Stomach (tissue), 9 donors: Measurements from ENCODE around the gene TRAPPC2L. TPM values are rescaled to one million over a fixed set of nuclear protein-coding genes. Genes with fewer than 3 reads are reported as not detected.
A peak's percentile ranks its signal among the peaks of the same experiment; 100 is the strongest.

Experiments
- DNase-seq, 2 donors: peaks; one replicate each; pipeline versions ENCODE4 v3.0.0 to v3.0.0-alpha.2; 2013 to 2019
- H3K27ac ChIP-seq, 5 donors: fragments of 200-600 bp in 4 of 5; sonication (generic) in 4 of 5; one replicate each; pipeline ENCODE4 v1.5.1; 2013 to 2019; ENCODE audit warnings: mild to moderate bottlenecking in 1 of 5, moderate library complexity in 1 of 5
- H3K27me3 ChIP-seq, 3 donors: fragments of 200-600 bp; sonication (generic); one replicate each; pipeline ENCODE4 v1.5.1; 2017 to 2019; ENCODE audit warnings: mixed run types in 1 of 3
- H3K36me3 ChIP-seq, 4 donors: fragments of 200-600 bp; sonication (generic); 1 replicate in 3 of 4; 2 replicates in 1 of 4; pipeline ENCODE4 v1.5.1; 2016 to 2019
- H3K4me1 ChIP-seq, 4 donors: fragments of 200-600 bp; sonication (generic); one replicate each; pipeline ENCODE4 v1.5.1; 2016 to 2019
- H3K4me3 ChIP-seq, 4 donors: fragments of 200-600 bp; sonication (generic) in 3 of 4; one replicate each; pipeline ENCODE4 v1.5.1; 2016 to 2019; ENCODE audit warnings: mild to moderate bottlenecking in 1 of 4
- H3K9me3 ChIP-seq, 4 donors: fragments of 200-600 bp; sonication (generic); one replicate each; pipeline ENCODE4 v1.5.1; 2016 to 2019
- CTCF ChIP-seq, 7 experiments: fragments of 450-650 bp in 4 of 7; fragments of 200-600 bp in 3 of 7; sonication (generic) in 3 of 7; IDR thresholded peaks; one replicate each; pipeline ENCODE4 v1.5.1; 2016 to 2019; ENCODE audit warnings: antibody characterized with exemption in 7 of 7, control low read depth in 2 of 7, mild to moderate bottlenecking in 1 of 7
- EP300 ChIP-seq: sonication (generic); formaldehyde crosslinking; IDR thresholded peaks from one replicate; pipeline ENCODE4 v1.6.1; 2017; ENCODE audit warnings: antibody characterized with exemption
- POLR2A ChIP-seq, 4 donors: fragments of 450-650 bp; IDR thresholded peaks; one replicate each; pipeline ENCODE4 v1.6.1; 2016; ENCODE audit warnings: antibody characterized with exemption in 4 of 4, control low read depth in 2 of 4, mild to moderate bottlenecking in 1 of 4, moderate library complexity in 1 of 4
- POLR2AphosphoS5 ChIP-seq, 3 donors: sonication (generic); formaldehyde crosslinking; IDR thresholded peaks; one replicate each; pipeline ENCODE4 v1.6.1; 2016; ENCODE audit warnings: antibody characterized with exemption in 3 of 3
- WGBS, 5 donors: extraction: QIAGEN DNeasy Blood & Tissue Kit in 3 of 5; methylation state at CpG; one replicate each; pipeline versions ENCODE4 v1.1.5 to v1.1.7; 2013 to 2018; 5-methylcytosine and 5-hydroxymethylcytosine counted together
- intact Hi-C: fragments of 100-400 bp; cut with DNase I; formaldehyde crosslinking; loops from one replicate; pipeline ENCODE4 v1.15.1; 2023; ENCODE audit warnings: low total_unique reads
- polyA plus RNA-seq, 3 donors: library from polyadenylated mRNA; stranded (reverse); fragments of 200-250 nt; gene quantifications; one replicate each; pipeline ENCODE4 v1.2.3, GENCODE V29; 2013
- total RNA-seq, 5 donors: library from RNA; depleted of rRNA; stranded (reverse); fragments of >200 nt; gene quantifications; one replicate each; pipeline versions ENCODE4 v1.1.0 to v1.2.3, GENCODE V29; 2014 to 2016
- donor health status: healthy with polysubstance abuse.
- donor health status: Bipolar disorder and iron deficiency.
- donor health status: healthy.

The TRAPPC2L gene
- total and polyA plus RNA-seq, 8 donors, result 2.9 to 107 (median 30.4) TPM

GRCh38 chr16:88883946-88884345 lies 27.0 kb downstream of the TRAPPC2L start:
- WGBS, 5 donors, result 77 to 88% (median 81%) methylated on average over 6 to 11 of the region's 11 CpGs
- Histone ChIP-seq H3K9me3 (no peaks in the 10 kb centered on the region), H3K36me3 (peaks cover 0 to 33% (median 14%) of the 10 kb centered on the region in 4 donors), H3K27me3 (peaks cover 0 to 33% (median 8%) of the 10 kb centered on the region in 3 donors), H3K4me3 (no peak overlapping the region), H3K27ac (no peak overlapping the region), H3K4me1 (peaks cover 9 to 36% (median 19%) of the 10 kb centered on the region in 4 donors)
- no peak for DNase-seq
- TF ChIP-seq EP300 (no peak), POLR2A (IDR thresholded peaks at IDR 0.05) (no peak)
- intact Hi-C loops, result no loop called here

- H3K36me3 ChIP-seq, result peaks cover 0 to 26% (median 11%) of the 10 kb centered on the region in 4 donors
- no peak overlapping the region for H3K27ac ChIP-seq
- TF ChIP-seq EP300, result no peak
- TF ChIP-seq POLR2AphosphoS5 (IDR thresholded peaks at IDR 0.05), result no peak
- no peak for TF ChIP-seq POLR2A (IDR thresholded peaks at IDR 0.05)
- TF ChIP-seq CTCF (IDR thresholded peaks at IDR 0.05), result no peak
- no peaks in the 10 kb centered on the region for H3K9me3 ChIP-seq
- no peak overlapping the region for H3K4me3 ChIP-seq
- H3K27me3 ChIP-seq, result peaks cover 0 to 29% (median 8%) of the 10 kb centered on the region in 3 donors
- DNase-seq, result no peak
- intact Hi-C loops, result no loop called here
- peaks cover 9 to 36% (median 19%) of the 10 kb centered on the region in 4 donors for H3K4me1 ChIP-seq
- 92 to 95% (median 93%) methylated on average over 24 to 39 of the region's 39 CpGs for WGBS, 5 donors
These were observed 27.8 kb downstream of the TRAPPC2L start for GRCh38 chr16:88884569-88885271.

- peaks cover 0 to 26% (median 16%) of the 10 kb centered on the region in 4 donors for H3K36me3 ChIP-seq
- intact Hi-C loops, result no loop called here
- no peak for DNase-seq
- 85 to 94% (median 91%) methylated on average over 26 to 28 of the region's 28 CpGs for WGBS, 5 donors
- H3K4me1 ChIP-seq, result peaks cover 7 to 33% (median 15%) of the 10 kb centered on the region in 4 donors
- no peak overlapping the region for H3K4me3 ChIP-seq
- H3K27me3 ChIP-seq, result peaks cover 0 to 18% (median under 1%) of the 10 kb centered on the region in 3 donors
- TF ChIP-seq POLR2A (IDR thresholded peaks at IDR 0.05), result no peak
- TF ChIP-seq CTCF (IDR thresholded peaks at IDR 0.05), result no peak
- no peak for TF ChIP-seq EP300
- no peak for TF ChIP-seq POLR2AphosphoS5 (IDR thresholded peaks at IDR 0.05)
- H3K9me3 ChIP-seq, result no peaks in the 10 kb centered on the region
- H3K27ac ChIP-seq, result peak overlapping the region in 1 of 5 donors; percentile 30
These were observed 28.9 kb downstream of the TRAPPC2L start for GRCh38 chr16:88885693-88886280.

- intact Hi-C loops, result no loop called here
- Histone ChIP-seq H3K27me3 (peaks cover 0 to 12% (median 0%) of the 10 kb centered on the region in 3 donors), H3K4me3 (no peak overlapping the region), H3K27ac (peak overlapping the region; percentile 8 to 50 (median 30)), H3K36me3 (peaks cover 0 to 29% (median 19%) of the 10 kb centered on the region in 4 donors), H3K4me1 (peaks cover 1 to 27% (median 8%) of the 10 kb centered on the region in 4 donors), H3K9me3 (no peaks in the 10 kb centered on the region)
- whole genome bisulfite sequencing, 5 donors, result 78 to 92% (median 81%) methylated on average over 2 to 15 of the region's 15 CpGs
- no peak for TF ChIP-seq POLR2A (IDR thresholded peaks at IDR 0.05)
- TF ChIP-seq POLR2AphosphoS5 (IDR thresholded peaks at IDR 0.05), result no peak
- TF ChIP-seq CTCF (IDR thresholded peaks at IDR 0.05), result no peak
- TF ChIP-seq EP300, result no peak
- DNase-seq, result no peak
These were observed 29.5 kb downstream of the TRAPPC2L start for GRCh38 chr16:88886420-88886844.
